Skeletal muscle tissue (tissue), 4 donors: ENCODE results near the gene DEFB124. TPM values are rescaled to one million over a fixed set of nuclear protein-coding genes. Genes with fewer than 3 reads are reported as not detected.
"Not testable (repeated sequence)": the region's sequence is repeated elsewhere in the genome, so short reads cannot be mapped to it uniquely, and the experiment has no call there.

Source experiments
- H3K27ac ChIP-seq: one replicate; pipeline ENCODE4 v1.7.0; 2013; ENCODE audit warnings: mild to moderate bottlenecking, low read depth, low read length, inconsistent platforms
- H3K27me3 ChIP-seq, 3 donors: one replicate each; pipeline ENCODE4 v1.7.0; 2013; ENCODE audit warnings: low read length in 3 of 3; ENCODE audit not compliant: control insufficient read depth in 3 of 3, insufficient read depth in 3 of 3
- H3K36me3 ChIP-seq, 3 donors: one replicate each; pipeline ENCODE4 v1.7.0; 2013; ENCODE audit warnings: low read length in 3 of 3; ENCODE audit not compliant: control insufficient read depth in 3 of 3, insufficient read depth in 3 of 3
- H3K4me1 ChIP-seq, 3 donors: one replicate each; pipeline ENCODE4 v1.7.0; 2013; ENCODE audit warnings: low read length in 3 of 3, mild to moderate bottlenecking in 3 of 3; ENCODE audit not compliant: control insufficient read depth in 3 of 3, insufficient read depth in 3 of 3
- H3K4me3 ChIP-seq, 3 donors: one replicate each; pipeline ENCODE4 v1.7.0; 2013; ENCODE audit warnings: low read length in 3 of 3
- H3K9ac ChIP-seq, 3 donors: one replicate each; pipeline ENCODE4 v1.7.0; 2013; ENCODE audit warnings: low read length in 3 of 3, mild to moderate bottlenecking in 3 of 3, moderate library complexity in 2 of 3, low read depth in 1 of 3
- H3K9me3 ChIP-seq, 3 donors: one replicate each; pipeline ENCODE4 v1.7.0; 2013; ENCODE audit warnings: low read length in 3 of 3; ENCODE audit not compliant: control insufficient read depth in 3 of 3
- total RNA-seq: library from RNA; depleted of rRNA; stranded (reverse); fragments of >200 nt; gene quantifications from one replicate; pipeline ENCODE4 v1.2.3, GENCODE V29; 2014
- donor health status: Osteomylitis.

DEFB124 gene
- total RNA-seq, 1 donor from 2014 or later, result not detected

DNA sequence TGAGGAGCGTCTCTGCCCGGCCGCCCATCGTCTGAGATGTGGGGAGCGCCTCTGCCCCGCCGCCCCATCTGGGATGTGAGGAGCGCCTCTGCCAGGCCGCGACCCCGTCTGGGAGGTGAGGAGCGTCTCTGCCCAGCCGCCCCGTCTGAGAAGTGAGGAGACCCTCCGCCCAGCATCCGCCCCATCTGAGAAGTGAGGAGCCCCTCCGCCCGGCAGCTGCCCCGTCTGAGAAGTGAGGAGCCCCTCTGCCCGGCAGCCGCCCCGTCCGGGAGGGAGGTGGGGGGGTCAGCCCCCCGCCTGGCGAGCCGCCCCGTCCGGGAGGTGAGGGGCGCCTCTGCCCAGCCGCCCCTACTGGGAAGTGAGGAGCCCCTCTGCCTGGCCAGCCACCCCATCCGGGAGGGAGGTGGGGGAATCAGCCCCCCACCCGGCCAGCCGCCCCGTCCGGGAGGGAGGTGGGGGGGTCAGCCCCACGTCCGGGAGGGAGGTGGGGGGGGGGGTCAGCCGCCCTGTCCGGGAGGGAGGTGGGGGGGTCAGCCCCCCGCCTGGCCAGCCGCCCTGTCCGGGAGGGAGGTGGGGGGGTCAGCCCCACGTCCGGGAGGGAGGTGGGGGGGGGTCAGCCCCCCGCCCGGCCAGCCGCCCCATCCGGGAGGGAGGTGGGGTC is 47.9 kb downstream of the DEFB124 start:
- H3K36me3 ChIP-seq, H3K9me3 ChIP-seq, H3K9ac ChIP-seq, H3K4me1 ChIP-seq, H3K27ac ChIP-seq, H3K4me3 ChIP-seq, H3K27me3 ChIP-seq: not testable (repeated sequence)

DNA sequence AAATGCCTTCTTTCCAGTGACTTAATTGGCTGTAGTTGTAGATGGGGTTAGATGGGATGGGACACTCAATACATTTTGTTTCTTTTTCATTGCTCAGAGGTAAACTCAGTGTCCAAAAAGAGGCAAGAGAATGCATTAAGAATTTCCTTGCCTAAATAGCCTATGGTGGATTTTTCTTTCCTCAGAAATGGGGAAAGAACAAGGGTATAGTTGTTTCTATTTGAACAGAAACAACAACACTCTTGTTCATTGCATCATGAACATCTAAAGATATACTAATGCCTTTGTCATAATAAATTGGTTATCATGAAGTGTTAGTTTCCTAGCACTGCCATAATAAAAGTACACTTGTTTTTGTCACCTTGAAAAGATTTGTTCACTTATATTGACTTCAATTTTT is 49.1 kb downstream of the DEFB124 start:
- H3K9ac ChIP-seq, result no peak overlapping the region
- no peak overlapping the region for H3K4me3 ChIP-seq
- no peaks in the 10 kb centered on the region for H3K36me3 ChIP-seq
- H3K9me3 ChIP-seq, result no peaks in the 10 kb centered on the region
- no peaks in the 10 kb centered on the region for H3K4me1 ChIP-seq
- H3K27ac ChIP-seq, result no peak overlapping the region
- peaks cover 0 to 8% (median 0%) of the 10 kb centered on the region in 3 donors for H3K27me3 ChIP-seq

DNA sequence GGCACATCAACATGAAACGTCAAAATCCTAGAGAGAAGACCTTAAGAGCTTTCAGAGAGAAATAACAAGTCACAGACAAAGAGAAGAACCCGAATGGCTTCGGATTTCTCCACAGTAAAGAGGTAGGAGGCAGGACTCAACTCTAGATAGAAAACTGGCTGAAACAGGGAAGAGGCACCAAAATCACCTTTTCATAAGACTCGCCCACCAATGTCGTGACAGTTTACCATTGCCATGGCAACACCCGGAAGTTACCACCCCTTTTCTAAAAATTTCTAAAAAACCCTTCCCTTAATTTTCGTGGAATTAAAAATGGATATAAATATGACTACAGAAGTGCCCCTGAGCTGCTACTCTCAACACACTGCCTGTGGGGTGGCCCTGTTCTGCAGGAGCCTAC is 56.6 kb downstream of the DEFB124 start:
- no peaks in the 10 kb centered on the region for H3K36me3 ChIP-seq
- no peak overlapping the region for H3K9ac ChIP-seq
- H3K27ac ChIP-seq, result no peak overlapping the region
- H3K9me3 ChIP-seq, result no peaks in the 10 kb centered on the region
- H3K4me3 ChIP-seq, result no peak overlapping the region
- H3K27me3 ChIP-seq, result peaks cover 0 to 3% (median 0%) of the 10 kb centered on the region in 3 donors
- H3K4me1 ChIP-seq, result no peaks in the 10 kb centered on the region

DNA sequence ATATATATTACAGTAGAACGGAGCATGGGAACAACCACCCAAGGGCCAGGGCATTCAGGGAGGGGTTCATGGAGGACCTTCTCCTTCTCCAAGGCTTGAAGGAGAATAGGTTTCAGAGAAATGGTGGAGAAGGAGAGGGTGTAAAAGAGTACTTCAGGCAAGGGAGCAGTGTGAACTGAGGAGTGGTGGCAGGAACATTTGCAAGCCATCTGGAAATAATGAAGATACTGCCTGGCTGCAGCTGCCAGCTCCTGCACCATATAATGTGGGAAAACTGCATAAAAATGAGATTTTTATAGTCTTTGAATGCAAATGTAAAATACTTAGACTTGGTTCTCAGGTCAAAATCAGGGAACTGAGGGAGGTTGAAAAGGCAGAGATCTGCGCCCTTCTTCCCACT is 59.3 kb downstream of the DEFB124 start:
- Histone ChIP-seq H3K4me3 (no peak overlapping the region), H3K27ac (no peak overlapping the region), H3K9ac (no peak overlapping the region), H3K4me1 (no peaks in the 10 kb centered on the region), H3K27me3 (peaks cover 0 to 3% (median 0%) of the 10 kb centered on the region in 3 donors), H3K36me3 (no peaks in the 10 kb centered on the region), H3K9me3 (no peaks in the 10 kb centered on the region)

Other genes with a start within 250 kb of the DEFB124 start
- gene DEFB115, start 217.5 kb downstream of the DEFB124 start, total RNA-seq, result not detected
- gene DEFB116, start 166.5 kb downstream of the DEFB124 start, total RNA-seq, result not detected
- not detected for gene DEFB118, start 106.5 kb downstream of the DEFB124 start, total RNA-seq
- not detected for gene DEFB119, start 84.5 kb downstream of the DEFB124 start, total RNA-seq
- gene DEFB121, start 68.9 kb downstream of the DEFB124 start, total RNA-seq, result not detected
- not detected for gene DEFB123, start 34.5 kb downstream of the DEFB124 start, total RNA-seq
- 4.7 TPM for gene REM1, start 161 bp upstream of the DEFB124 start, total RNA-seq
- 30.8 TPM for gene HM13, start 39.3 kb upstream of the DEFB124 start, total RNA-seq
- gene ID1, start 130.2 kb upstream of the DEFB124 start, total RNA-seq, result 136 TPM
- 16.2 TPM for gene COX4I2, start 162.8 kb upstream of the DEFB124 start, total RNA-seq
- gene BCL2L1, start 247.7 kb upstream of the DEFB124 start, total RNA-seq, result 44.9 TPM